GM18508 (cell line): Measurements from ENCODE around the gene FCMR.

Experiments
- ATAC-seq: cut with Tn5 transposase; IDR thresholded peaks from one replicate; pipeline ENCODE4 v1.9.1; 2021; ENCODE audit warnings: moderate number of reproducible peaks; ENCODE audit not compliant: insufficient read depth, unreplicated experiment

Gene FCMR

DNA sequence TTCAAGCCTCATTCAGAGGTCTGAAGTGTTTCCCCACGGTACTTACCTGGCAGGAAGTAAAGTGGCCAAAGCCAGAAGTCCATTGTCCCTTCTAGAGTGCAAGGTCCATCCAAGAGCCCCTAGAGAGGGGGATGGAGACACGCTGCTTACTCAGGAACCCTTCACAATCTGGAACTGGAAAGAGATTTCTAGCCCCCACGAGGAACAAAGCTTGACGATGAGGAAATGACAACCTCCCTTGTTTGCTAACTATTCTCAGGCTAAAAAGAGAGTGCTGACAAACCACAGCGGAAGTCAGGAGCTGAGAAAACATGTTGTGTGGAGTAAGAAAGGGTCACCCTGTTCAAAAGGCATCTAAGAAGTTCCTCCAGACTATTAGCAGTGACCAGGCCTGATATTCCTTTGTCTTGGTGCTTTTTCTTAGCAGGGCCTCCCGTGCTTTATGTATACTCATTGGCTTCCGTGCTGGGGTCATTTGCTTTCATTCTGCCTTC lies at the start of gene FCMR:
Gene FCMR, minus strand, starts transcription at position 170 of the 494 bp plus-strand sequence. Its CDS starts 87 bp downstream, at position 83.
- ATAC-seq = no peak

DNA sequence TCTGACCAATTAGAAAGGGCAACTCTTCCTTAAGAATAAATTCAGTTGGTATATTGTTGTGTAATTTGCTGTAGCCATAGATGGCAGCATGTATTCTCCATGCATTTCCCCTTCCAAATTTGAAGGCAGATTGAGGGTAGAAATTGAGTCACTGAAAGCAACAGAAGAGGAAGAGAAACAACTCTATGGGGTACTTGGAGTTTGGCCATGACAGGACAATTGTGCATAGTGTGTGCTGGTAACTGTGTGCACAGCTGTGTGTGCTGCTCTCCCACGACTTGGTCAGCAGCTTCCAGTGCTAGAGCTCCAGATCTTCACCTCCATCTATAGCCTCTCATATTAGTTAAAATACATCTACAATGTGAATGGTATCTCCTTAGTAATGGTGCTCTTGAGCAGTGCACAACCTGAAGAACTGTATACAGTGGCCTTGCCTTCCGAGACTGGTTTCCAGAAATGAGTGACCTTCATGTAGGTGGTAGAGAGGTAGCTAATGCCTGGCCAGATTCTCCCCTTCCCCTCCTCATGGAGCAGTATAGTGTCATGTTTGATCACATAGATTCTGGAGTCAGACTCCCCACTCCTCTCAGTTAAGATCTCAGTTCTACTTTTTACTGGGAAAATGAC lies 49.4 kb upstream of the FCMR start:
- no peak for ATAC-seq

GRCh38 chr1:206970446-206970845 lies 48.7 kb upstream of the FCMR start, which contains the start of gene FCAMR:
TSS of gene FCAMR (minus strand) at chr1:206970460. CDS start at chr1:206970125, 335 bp downstream.
- ATAC-seq = no peak

DNA sequence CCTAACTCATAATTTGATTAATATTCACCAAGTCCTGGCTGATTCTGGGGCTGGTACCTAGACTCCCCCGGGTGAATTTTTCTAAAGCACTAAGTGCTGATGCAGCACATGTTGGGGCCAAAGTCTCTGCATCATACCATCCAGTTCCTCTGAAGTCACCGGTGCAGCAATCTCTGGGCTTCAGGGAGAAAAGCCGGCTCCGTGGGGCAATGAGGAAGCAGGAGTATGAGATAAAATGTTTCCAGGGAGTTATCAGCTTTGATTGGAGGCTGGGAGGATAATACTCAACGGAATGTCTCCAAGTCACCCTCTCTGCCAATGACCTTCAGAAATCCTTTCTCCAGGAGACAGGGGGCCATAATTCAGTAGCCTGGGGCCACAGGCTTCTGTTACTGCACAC lies 47.3 kb upstream of the FCMR start:
- no peak for ATAC-seq

- no peak for ATAC-seq
These were observed 45.5 kb upstream of the FCMR start for GRCh38 chr1:206967096-206967849.

- no peak for ATAC-seq
These were observed 44.0 kb upstream of the FCMR start for GRCh38 chr1:206965781-206966180.

GRCh38 chr1:206963740-206964139 lies 42.0 kb upstream of the FCMR start:
- no peak for ATAC-seq

DNA sequence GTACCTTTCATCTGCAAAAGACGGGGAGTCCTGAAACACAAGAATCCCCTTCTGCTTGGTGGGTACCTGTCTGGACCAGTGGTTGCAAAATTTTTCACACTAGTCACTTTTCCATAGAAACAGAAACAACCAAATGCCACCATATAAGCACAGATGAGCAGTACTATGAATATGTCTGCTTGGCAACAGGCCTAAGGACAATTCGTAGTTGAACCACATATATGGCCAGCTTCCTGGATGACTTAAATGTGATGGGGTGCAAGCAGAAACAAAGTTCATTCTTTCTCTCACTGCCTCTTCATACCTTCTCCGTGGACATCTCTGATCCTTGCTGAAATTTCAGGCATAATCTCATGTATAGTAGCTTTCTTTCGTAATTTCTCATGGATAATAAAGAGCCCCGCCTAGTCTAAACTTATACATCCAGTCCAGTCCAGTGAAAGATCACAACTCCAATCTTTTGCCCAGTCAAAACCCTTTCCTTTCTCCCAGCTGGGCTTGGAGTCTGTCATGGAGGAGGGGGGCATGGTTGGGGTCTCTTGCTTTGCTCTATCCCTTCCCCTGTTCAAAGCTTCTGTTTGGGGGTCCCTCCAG lies 41.5 kb upstream of the FCMR start:
- no peak for ATAC-seq

DNA sequence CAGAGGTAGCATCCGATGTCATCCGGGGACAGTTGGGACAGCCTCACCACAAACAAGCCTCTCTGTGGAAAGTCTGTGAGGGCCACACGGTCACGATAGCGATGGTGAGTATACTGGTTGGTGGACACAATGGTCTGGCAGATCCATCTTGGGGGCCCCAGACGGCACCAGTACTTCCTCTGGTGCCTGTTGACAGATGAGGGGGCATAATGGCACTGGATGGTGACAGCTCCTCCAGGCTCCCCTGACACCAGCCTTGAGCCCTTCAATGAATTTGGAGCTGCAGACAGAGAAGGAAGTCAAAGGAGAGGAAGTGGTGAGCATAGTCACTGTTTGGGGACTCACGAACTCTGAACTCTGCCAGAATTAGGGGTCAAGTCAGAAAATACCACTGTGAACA lies 40.5 kb upstream of the FCMR start:
- ATAC-seq = no peak

GRCh38 chr1:206961668-206962067 lies 39.9 kb upstream of the FCMR start:
- ATAC-seq = no peak

- no peak for ATAC-seq
These were observed 39.1 kb upstream of the FCMR start for GRCh38 chr1:206960676-206961386.

GRCh38 chr1:206958144-206958543 lies 36.4 kb upstream of the FCMR start:
- no peak for ATAC-seq

DNA sequence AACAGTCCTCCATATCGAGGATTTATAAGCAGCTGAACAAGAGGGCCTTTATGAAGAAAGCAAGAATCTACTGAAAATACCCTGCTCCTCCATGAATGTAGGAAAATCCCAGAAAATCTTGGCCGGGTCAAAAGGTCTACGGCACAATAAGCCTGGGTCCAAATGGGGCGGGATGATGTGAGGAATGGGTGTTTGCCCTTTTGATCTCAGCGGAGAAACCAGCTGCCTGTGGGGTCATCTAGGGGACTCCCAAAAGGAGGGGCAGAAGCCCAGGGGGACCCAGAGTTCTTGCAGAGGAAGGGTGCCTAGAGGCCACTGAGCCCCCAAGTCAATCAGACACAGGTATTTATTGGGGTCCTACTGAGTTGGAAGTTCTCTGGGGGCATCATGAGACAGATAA lies 35.9 kb upstream of the FCMR start:
- no peak for ATAC-seq

GRCh38 chr1:206955476-206956451 lies 34.0 kb upstream of the FCMR start:
- peak; percentile 46 for ATAC-seq

- no peak for ATAC-seq
These were observed 33.0 kb upstream of the FCMR start for GRCh38 chr1:206954459-206955342.

DNA sequence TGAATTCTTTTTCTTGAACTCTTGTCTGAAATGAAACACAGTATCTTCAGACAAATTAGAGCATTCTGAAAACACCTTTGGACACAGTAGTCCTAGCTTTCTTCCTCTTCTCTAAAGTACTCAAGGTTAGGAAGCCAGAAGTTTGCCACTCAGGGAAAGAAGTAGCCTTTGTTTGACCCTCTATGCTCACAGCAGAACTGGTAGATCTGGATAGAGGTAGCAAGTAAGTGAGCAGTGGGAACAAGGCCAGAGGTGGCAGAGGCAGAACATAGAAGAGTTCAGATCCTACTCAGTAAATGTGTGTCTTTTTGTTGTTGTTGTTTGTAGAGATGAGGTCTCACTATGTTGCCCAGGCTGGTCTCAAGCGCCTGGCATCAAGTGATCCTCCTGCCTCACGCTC lies 31.9 kb upstream of the FCMR start:
- no peak for ATAC-seq

DNA sequence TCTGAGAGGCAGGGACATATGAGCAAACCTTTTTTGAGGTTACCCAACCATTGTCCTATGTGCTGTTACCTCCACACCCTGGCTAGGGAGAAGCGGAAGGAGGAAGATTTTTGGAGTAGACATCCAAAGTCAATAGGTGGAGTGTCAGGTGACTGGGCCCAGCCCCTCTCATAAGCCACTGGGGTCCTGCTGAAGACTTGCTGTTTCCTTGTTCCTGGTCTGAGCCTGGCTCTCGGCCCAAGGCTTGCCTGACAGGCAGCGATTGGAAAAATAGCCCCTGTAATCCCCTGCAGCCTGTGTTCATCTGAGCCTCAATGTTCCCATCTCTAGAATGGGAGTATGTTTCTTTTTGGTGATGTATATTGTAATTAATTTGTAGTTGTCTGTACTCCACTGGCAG lies 31.4 kb upstream of the FCMR start:
- no peak for ATAC-seq

DNA sequence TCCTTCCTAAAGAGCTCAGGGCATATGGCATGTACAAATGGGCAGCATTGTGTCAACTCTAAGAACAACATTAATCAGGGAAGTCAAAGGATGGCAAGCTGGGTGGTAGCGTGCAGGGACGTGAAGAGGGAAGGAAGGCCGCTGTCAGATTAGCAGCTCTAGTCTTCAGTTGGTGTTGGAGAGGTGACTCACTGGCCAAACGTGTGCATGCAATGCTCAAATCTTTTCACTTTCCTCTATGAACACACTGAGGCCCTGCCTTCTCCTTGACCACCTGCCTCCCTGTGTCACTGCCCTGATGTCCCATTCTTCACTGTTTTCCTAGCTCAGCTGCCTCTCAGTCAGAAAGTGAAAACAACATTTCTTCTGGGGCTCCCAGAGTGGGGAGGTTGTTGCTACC lies 30.4 kb upstream of the FCMR start:
- ATAC-seq = no peak
